ENCODE results near the gene MLH1.

The MLH1 gene

DNA sequence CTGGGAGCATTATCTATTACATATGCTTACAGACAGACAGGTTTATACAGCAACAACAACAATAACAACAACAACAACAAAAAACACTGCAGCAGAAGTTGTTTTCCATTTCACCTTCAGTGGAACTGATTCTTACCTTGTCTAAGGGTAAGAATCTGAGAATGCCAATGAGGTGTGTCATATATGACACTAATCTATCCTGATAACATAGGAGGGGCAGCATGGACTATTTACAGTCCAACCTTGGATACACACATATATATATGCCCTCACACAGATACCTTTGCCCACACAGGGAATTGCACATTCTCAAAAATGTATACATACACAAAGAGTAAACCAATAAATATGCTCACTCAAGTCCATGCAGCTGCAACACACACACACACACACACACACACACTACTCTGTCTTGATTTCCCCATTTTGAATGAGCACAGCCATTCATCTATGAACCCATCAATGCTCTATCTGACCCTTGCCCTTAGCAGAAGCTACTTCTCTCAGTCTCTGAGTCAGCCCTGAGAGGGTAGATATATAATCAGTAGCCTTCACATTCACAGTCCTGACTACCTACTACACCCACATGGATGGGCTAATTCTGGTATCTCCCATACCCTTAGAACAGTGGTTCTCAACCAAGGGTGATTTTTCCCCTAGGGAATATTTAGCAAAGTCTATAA is 38.7 kb upstream of the MLH1 start:
- H3K27ac ChIP-seq, result no peak overlapping the region
- no peak for TF ChIP-seq CTCF (IDR thresholded peaks at IDR 0.05)
- H3K36me3 ChIP-seq, result no peaks in the 10 kb centered on the region
- intact Hi-C loops (cut with DNase I; ENCODE audit: low total_unique reads), result loop anchor here (5.0 kb wide), 1 partner anchor 227 kb away; no protein-coding TSS in a partner anchor
- H3K4me3 ChIP-seq, result no peak overlapping the region
- DNase-seq, result no peak
- peaks cover 0 to 3% (median 0%) of the 10 kb centered on the region in 4 donors for H3K4me1 ChIP-seq
- H3K9me3 ChIP-seq, result no peaks in the 10 kb centered on the region
- no peaks in the 10 kb centered on the region for H3K27me3 ChIP-seq

GRCh38 chr3:36956155-36956554 is 37.2 kb upstream of the MLH1 start:
- no peak overlapping the region for H3K4me3 ChIP-seq
- no peaks in the 10 kb centered on the region for H3K9me3 ChIP-seq
- no peak for TF ChIP-seq CTCF (IDR thresholded peaks at IDR 0.05)
- H3K36me3 ChIP-seq, result no peaks in the 10 kb centered on the region
- no peak overlapping the region for H3K27ac ChIP-seq
- intact Hi-C loops (cut with DNase I; ENCODE audit: low total_unique reads), result loop anchor here (5.0 kb wide), 1 partner anchor 229 kb away; no protein-coding TSS in a partner anchor
- peaks cover 0 to 3% (median 0%) of the 10 kb centered on the region in 4 donors for H3K4me1 ChIP-seq
- no peaks in the 10 kb centered on the region for H3K27me3 ChIP-seq
- DNase-seq, result no peak

GRCh38 chr3:36957063-36957462 is 36.3 kb upstream of the MLH1 start:
- Histone ChIP-seq H3K4me3 (no peak overlapping the region), H3K36me3 (no peaks in the 10 kb centered on the region), H3K27ac (no peak overlapping the region), H3K27me3 (no peaks in the 10 kb centered on the region), H3K9me3 (no peaks in the 10 kb centered on the region), H3K4me1 (peaks cover 0 to 3% (median 0%) of the 10 kb centered on the region in 4 donors)
- no peak for TF ChIP-seq CTCF (IDR thresholded peaks at IDR 0.05)
- no peak for DNase-seq
- intact Hi-C loops (cut with DNase I; ENCODE audit: low total_unique reads), result loop anchor here (5.0 kb wide), 1 partner anchor 230 kb away; no protein-coding TSS in a partner anchor

DNA sequence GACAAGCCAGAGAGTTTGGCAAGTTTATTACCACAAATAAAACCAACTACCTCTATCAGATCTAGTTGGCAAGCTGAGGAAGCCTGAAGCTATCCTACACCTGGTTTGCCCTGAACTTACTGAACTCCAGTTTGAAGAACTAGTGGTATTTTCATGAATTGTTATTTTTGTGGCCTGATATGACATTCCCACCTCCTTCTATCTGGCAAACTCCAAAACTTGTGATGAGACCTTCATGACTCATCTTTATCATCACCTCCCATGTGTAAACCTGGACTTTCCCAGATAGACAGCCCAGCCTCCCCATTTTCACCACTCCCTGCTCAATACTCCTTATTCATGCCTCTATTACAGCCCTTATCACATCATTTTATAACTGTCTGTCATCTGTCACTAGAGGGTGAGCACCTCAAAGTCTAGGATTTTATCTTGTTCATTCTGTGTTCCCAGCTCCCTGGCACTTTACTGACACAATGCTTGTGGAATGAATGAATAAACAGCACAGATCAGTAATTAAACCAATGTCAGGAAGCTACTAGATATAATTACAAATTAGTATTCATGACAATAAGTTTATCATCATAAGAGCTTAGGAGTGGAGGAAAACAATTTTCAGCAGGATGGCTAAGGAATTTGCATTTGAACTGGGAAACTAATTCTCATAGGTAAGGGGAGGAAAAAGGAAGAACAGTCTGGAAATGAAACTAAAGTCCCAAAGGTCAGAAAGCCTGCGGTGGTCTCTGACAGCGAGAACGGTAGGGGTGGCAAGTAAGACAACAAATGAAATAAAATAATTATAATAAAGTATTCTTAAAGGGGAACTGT is 35.2 kb upstream of the MLH1 start:
- H3K27ac ChIP-seq, result no peak overlapping the region
- H3K4me3 ChIP-seq, result no peak overlapping the region
- H3K4me1 ChIP-seq, result peaks cover 0 to 3% (median 0%) of the 10 kb centered on the region in 4 donors
- intact Hi-C loops (cut with DNase I; ENCODE audit: low total_unique reads), result loop anchor here (5.0 kb wide), 1 partner anchor 231 kb away; no protein-coding TSS in a partner anchor
- no peaks in the 10 kb centered on the region for H3K9me3 ChIP-seq
- H3K27me3 ChIP-seq, result no peaks in the 10 kb centered on the region
- no peak for TF ChIP-seq CTCF (IDR thresholded peaks at IDR 0.05)
- DNase-seq, result no peak
- no peaks in the 10 kb centered on the region for H3K36me3 ChIP-seq

GRCh38 chr3:36959821-36960220 is 33.5 kb upstream of the MLH1 start:
- Histone ChIP-seq H3K27ac (no peak overlapping the region), H3K4me3 (no peak overlapping the region), H3K4me1 (peaks cover 0 to 3% (median 0%) of the 10 kb centered on the region in 4 donors), H3K9me3 (no peaks in the 10 kb centered on the region), H3K27me3 (no peaks in the 10 kb centered on the region), H3K36me3 (no peaks in the 10 kb centered on the region)
- TF ChIP-seq CTCF (IDR thresholded peaks at IDR 0.05), result no peak
- DNase-seq, result no peak
- intact Hi-C loops (cut with DNase I; ENCODE audit: low total_unique reads), result loop anchor here (5.0 kb wide), 1 partner anchor 233 kb away; no protein-coding TSS in a partner anchor

All from tibial artery (tissue), 4 donors.